PC-3 (cell line): ENCODE measurements around the gene CTXN1. TPM values are rescaled to one million over a fixed set of nuclear protein-coding genes. Genes with fewer than 3 reads are reported as not detected.

Experiments
- ATAC-seq: fragments of 200-7000 bp; cut with Tn5 transposase; 2 replicates; pipeline ENCODE4 v1.9.1; 2020; ENCODE audit warnings: mild to moderate bottlenecking, moderate library complexity
- BruUV-seq: library from RNA; stranded (reverse); fragments of 400-500 nt; replicated peaks from 2 replicates; lab custom pipeline; 2021; lab: Mats Ljungman, UMichigan
- CTCF ChIA-PET: fragments of 300-600 bp; sonication (Branson Sonifier 250); formaldehyde crosslinking; loops from one replicate; lab custom pipeline; 2022; ENCODE audit warnings: antibody characterized with exemption; lab: Charles Lee
- POLR2A ChIA-PET: fragments of 300-600 bp; sonication (Branson Sonifier 250); formaldehyde crosslinking; loops from one replicate; lab custom pipeline; 2022; ENCODE audit warnings: antibody characterized with exemption; ENCODE audit not compliant: unreplicated experiment; lab: Charles Lee
- DNase-seq: peaks from one replicate; pipeline ENCODE4 v3.0.0-alpha.2; 2015
- H2AFZ ChIP-seq: fragments of 300-600 bp; sonication (generic); 2 replicates; pipeline ENCODE4 v1.6.0; 2016; ENCODE audit warnings: antibody characterized with exemption, low read length
- H3F3A ChIP-seq: fragments of 300-600 bp; sonication (generic); one replicate; pipeline ENCODE4 v1.6.0; 2017; ENCODE audit warnings: antibody characterized with exemption, low read length, control low read depth, mild to moderate bottlenecking; ENCODE audit not compliant: unreplicated experiment
- H3K27ac ChIP-seq: fragments of 300-600 bp; sonication (generic); 2 replicates; pipeline ENCODE4 v1.5.1; 2016; ENCODE audit warnings: mild to moderate bottlenecking, low read length
- H3K27me3 ChIP-seq: fragments of 300-600 bp; sonication (generic); 2 replicates; pipeline ENCODE4 v1.6.1; 2016; ENCODE audit warnings: low read length, mixed read lengths
- H3K36me3 ChIP-seq: fragments of 300-600 bp; sonication (generic); 2 replicates; pipeline ENCODE4 v1.6.1; 2016; ENCODE audit warnings: low read depth, mixed run types, low read length, mixed read lengths
- H3K4me1 ChIP-seq: fragments of 300-600 bp; sonication (generic); 2 replicates; pipeline ENCODE4 v1.5.1; 2016; ENCODE audit warnings: low read length; ENCODE audit not compliant: insufficient read depth
- H3K4me2 ChIP-seq: fragments of 300-600 bp; sonication (generic); 2 replicates; pipeline ENCODE4 v1.6.0; 2016; ENCODE audit warnings: low read length
- H3K4me3 ChIP-seq: fragments of 300-600 bp; sonication (generic); 2 replicates; pipeline ENCODE4 v1.5.1; 2016; ENCODE audit warnings: mild to moderate bottlenecking, low read length, mixed read lengths
- H3K79me2 ChIP-seq: fragments of 300-600 bp; sonication (generic); 2 replicates; pipeline ENCODE4 v1.6.1; 2017; ENCODE audit warnings: low read length, mixed read lengths
- H3K9ac ChIP-seq: fragments of 300-600 bp; sonication (generic); 2 replicates; pipeline ENCODE4 v1.6.0; 2016; ENCODE audit warnings: mild to moderate bottlenecking, low read length
- H3K9me2 ChIP-seq: fragments of 300-600 bp; sonication (generic); replicated peaks from 2 replicates; pipeline ENCODE4 v1.6.1; 2016; ENCODE audit warnings: mixed run types, low read length, mixed read lengths
- H3K9me3 ChIP-seq: fragments of 300-600 bp; sonication (generic); 2 replicates; pipeline ENCODE4 v1.6.1; 2016; ENCODE audit warnings: low read length, mixed read lengths
- H4K20me1 ChIP-seq: fragments of 300-600 bp; sonication (generic); 2 replicates; pipeline ENCODE4 v1.6.1; 2016; ENCODE audit warnings: low read length, mixed read lengths
- EZH2 ChIP-seq: fragments of 300-600 bp; sonication (generic); IDR thresholded peaks from one replicate; pipeline ENCODE4 v1.6.1; 2017; ENCODE audit warnings: antibody characterized with exemption, mild to moderate bottlenecking, low read length; ENCODE audit not compliant: unreplicated experiment
- EZH2phosphoT487 ChIP-seq: fragments of 300-600 bp; sonication (generic); IDR thresholded peaks from 2 replicates; pipeline ENCODE4 v1.6.1; 2018; ENCODE audit warnings: mild to moderate bottlenecking, antibody characterized with exemption, low read length, borderline replicate concordance
- intact Hi-C: fragments of 100-400 bp; cut with micrococcal nuclease; formaldehyde crosslinking; loops from 2 replicates; pipeline ENCODE4 v1.9.0; 2023
- total RNA-seq: library from RNA; depleted of rRNA; stranded (reverse); fragments of >200 nt; gene quantifications from 2 replicates; pipeline ENCODE4 v1.2.3, GENCODE V29; 2014
- TF ChIP-seq, protein P1 (sequence below): fragments of 300-600 bp; sonication (generic); conservative IDR thresholded peaks from 2 replicates; pipeline ENCODE4 v1.5.1; 2017; ENCODE audit warnings: antibody characterized with exemption, low read depth, mild to moderate bottlenecking, low read length

CTXN1 gene
- total RNA-seq, 1 experiment from 2014 or later, result 11.4 TPM

DNA sequence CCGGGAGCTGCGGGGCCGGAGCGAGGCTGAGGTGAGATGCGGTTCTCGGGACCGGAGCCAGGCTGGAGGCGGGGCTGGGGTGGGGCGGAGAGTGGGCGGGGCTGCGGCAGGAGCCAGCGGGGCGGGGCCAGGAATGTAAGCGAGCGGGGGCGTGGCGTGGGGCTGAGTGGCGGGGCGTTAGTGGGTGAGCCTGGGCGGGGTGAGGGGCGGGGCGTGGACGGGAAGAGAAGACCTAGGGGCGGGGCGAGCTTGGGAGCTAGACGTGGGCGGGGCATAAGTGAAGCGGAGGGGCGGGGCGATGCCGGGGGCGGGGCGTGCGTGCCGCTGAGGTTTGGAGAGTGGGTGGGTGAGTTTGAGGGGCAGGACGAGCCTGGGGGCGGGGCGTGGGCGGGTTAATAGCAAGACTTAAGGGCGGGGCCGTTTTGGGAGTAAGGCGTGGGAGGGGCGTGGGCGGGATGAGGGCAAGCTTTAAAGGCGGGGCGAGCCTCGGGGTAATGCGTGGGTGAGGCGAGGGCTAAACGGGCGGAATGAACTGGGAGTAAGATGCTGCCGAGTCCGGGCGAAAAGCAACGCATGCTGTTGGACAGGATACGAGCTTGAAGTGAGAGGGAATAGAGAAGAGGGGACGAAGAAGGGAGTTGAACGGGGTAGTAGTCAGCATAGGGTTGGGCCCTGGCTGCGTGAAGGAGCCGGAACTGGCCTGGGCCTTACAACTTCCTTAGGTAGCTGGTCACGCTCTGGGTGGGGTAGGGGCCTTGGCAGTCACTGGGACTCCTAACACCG lies 5.2 kb downstream of the CTXN1 start:
- Histone ChIP-seq H3K9me3 (no peaks in the 10 kb centered on the region), H3K79me2 (peaks cover 9% of the 10 kb centered on the region; the same call in 1 of the 2 replicates), H3K4me3 (peak overlapping the region; percentile 87), H3K9ac (peak overlapping the region; percentile 67), H3K36me3 (no peaks in the 10 kb centered on the region; the same call in 1 of the 2 replicates), H3K27me3 (no peaks in the 10 kb centered on the region), H4K20me1 (0 out of 2 replicates have a peak, but pooled peaks cover 4% of the 10 kb centered on the region), H3K4me2 (peak overlapping the region; percentile 89), H3K4me1 (peaks cover 38% of the 10 kb centered on the region), H3K27ac (peak overlapping the region; percentile 77), H3K9me2 (no peaks in the 10 kb centered on the region), H2AFZ (peak overlapping the region; percentile 88), H3F3A (no peaks in the 10 kb centered on the region)
- ChIA-PET POLR2A (interaction anchor here (0.5 to 1.5 kb wide), 8 partner anchors 8 to 465 kb away, joined by 3 to 26 read pairs (median 7); partner anchors contain the start of genes LRRC8E, MAP2K7 and TIMM44), CTCF (interaction anchor here (0.5 to 2.6 kb wide), 8 partner anchors 8 to 398 kb away, joined by 3 to 19 read pairs (median 6); partner anchors contain the start of genes MAP2K7 and TIMM44)
- TF ChIP-seq EZH2phosphoT487 (no peak), EZH2 (no peak)
- TF ChIP-seq, protein P1, sequence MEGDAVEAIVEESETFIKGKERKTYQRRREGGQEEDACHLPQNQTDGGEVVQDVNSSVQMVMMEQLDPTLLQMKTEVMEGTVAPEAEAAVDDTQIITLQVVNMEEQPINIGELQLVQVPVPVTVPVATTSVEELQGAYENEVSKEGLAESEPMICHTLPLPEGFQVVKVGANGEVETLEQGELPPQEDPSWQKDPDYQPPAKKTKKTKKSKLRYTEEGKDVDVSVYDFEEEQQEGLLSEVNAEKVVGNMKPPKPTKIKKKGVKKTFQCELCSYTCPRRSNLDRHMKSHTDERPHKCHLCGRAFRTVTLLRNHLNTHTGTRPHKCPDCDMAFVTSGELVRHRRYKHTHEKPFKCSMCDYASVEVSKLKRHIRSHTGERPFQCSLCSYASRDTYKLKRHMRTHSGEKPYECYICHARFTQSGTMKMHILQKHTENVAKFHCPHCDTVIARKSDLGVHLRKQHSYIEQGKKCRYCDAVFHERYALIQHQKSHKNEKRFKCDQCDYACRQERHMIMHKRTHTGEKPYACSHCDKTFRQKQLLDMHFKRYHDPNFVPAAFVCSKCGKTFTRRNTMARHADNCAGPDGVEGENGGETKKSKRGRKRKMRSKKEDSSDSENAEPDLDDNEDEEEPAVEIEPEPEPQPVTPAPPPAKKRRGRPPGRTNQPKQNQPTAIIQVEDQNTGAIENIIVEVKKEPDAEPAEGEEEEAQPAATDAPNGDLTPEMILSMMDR, result no peak
- BruUV-seq, result no TSS peak
- ATAC-seq (peak; percentile 33), DNase-seq (peak; percentile 96)
- intact Hi-C loops, result loop anchor here (1.0 to 2.0 kb wide), 2 partner anchors 17 to 52 kb away; partner anchors contain the start of gene MAP2K7

DNA sequence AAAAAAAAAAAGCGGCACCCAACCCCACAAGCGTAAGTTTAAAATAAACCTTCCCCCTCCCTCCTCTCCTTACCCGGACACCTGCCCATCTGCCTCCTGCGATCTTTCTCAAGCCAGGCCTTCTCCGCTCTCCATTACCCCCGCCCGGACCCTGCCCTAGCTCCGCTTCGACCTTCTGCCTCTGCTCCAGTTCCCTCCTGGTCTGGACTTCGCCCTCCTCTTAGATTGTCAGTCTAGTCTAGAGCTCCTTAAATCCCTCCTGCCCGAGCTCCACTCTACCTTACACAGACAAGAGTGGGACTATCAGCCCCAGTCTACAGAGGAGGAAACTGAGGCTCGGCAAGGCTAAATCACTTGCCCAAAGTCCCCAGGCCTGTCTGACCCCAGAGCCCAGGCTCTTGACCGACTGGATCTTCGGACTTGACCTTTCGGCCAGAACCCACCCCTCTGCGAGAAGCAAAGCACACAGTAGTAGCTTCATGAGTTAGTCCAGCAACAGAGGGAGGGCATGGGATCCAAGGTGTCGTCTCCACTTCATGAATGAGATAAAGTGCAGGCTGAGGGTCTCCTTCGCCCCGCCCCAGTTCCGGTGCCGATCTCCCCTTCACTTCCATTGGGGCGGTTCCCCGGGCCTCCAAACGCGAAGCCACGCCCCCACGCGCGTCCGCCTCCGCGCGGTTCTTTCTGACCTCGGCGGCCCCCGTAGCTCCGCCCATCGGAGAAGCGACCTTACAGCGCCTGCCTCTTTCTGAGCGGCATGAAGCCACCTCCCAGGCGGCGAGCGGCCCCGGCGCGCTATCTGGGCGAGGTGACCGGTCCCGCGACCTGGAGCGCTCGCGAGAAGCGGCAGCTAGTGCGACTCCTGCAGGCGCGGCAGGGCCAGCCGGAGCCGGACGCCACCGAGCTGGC lies 6.1 kb downstream of the CTXN1 start, which contains the start of gene SNAPC2:
Gene SNAPC2 (plus strand): TSS at position 729 of the 909 bp plus-strand sequence. CDS start 29 bp downstream, at position 758.
- intact Hi-C loops, result loop anchor here (1.0 to 2.0 kb wide), 2 partner anchors 17 to 51 kb away; partner anchors contain the start of gene MAP2K7
- Histone ChIP-seq H3K9ac (peak within 1 kb of the TSS; percentile 67), H3F3A (no peaks in the 10 kb centered on the region), H3K79me2 (peaks cover 9% of the 10 kb centered on the region; the same call in 1 of the 2 replicates), H3K4me2 (peak within 1 kb of the TSS; percentile 89), H3K9me3 (no peaks in the 10 kb centered on the region), H4K20me1 (0 out of 2 replicates have a peak, but pooled peaks cover 4% of the 10 kb centered on the region), H3K27ac (peak within 1 kb of the TSS; percentile 77), H3K36me3 (no peaks in the 10 kb centered on the region; the same call in 1 of the 2 replicates), H3K4me3 (peak within 1 kb of the TSS; percentile 87), H3K27me3 (no peaks in the 10 kb centered on the region), H3K4me1 (peaks cover 33% of the 10 kb centered on the region), H2AFZ (peak within 1 kb of the TSS; percentile 88), H3K9me2 (no peaks in the 10 kb centered on the region)
- DNase-seq (peak; percentile 93), ATAC-seq (peak; percentile 52)
- POLR2A ChIA-PET, result interaction anchor here (0.6 to 1.5 kb wide), 12 partner anchors 9 to 525 kb away, joined by 3 to 26 read pairs (median 4); partner anchors contain the start of genes LRRC8E, MAP2K7 and TIMM44
- CTCF ChIA-PET, result interaction anchor here (0.6 to 2.6 kb wide), 7 partner anchors 9 to 323 kb away, joined by 3 to 19 read pairs (median 7); partner anchors contain the start of genes MAP2K7 and TIMM44
- TSS peak; percentile 27 for BruUV-seq
- TF ChIP-seq, protein P1, result no peak
- TF ChIP-seq EZH2 (no peak), EZH2phosphoT487 (no peak)
